Keratinocyte (primary cell): ENCODE measurements around the gene ZSWIM3. TPM values are rescaled to one million over a fixed set of nuclear protein-coding genes. Genes with fewer than 3 reads are reported as not detected.

Source experiments
- DNase-seq: peaks from one replicate; pipeline ENCODE4 v3.0.0-alpha.2; 2011; ENCODE audit warnings: low read depth, missing footprints, low spot score
- FAIRE-seq: peaks from 2 replicates; lab custom pipeline; 2011; peaks lifted over from hg19 to GRCh38; lab: Jason Lieb, UNC
- H2AFZ ChIP-seq: 2 replicates; pipeline ENCODE4 v1.6.0; 2012; ENCODE audit warnings: low read length, control low read depth, inconsistent platforms; ENCODE audit not compliant: control insufficient read depth
- H3K27ac ChIP-seq: 2 replicates; pipeline ENCODE4 v1.5.1; 2011; ENCODE audit warnings: low read length; ENCODE audit not compliant: control insufficient read depth, insufficient read depth
- H3K27me3 ChIP-seq: 3 replicates; pipeline ENCODE4 v1.6.0; 2011; ENCODE audit warnings: low read length; ENCODE audit not compliant: control insufficient read depth, insufficient read depth; ENCODE audit errors: extremely low read depth
- H3K36me3 ChIP-seq, 2 experiments: 2 replicates in 1 of 2; 3 replicates in 1 of 2; pipeline ENCODE4 v1.5.1; 2011; ENCODE audit warnings: low read length in 2 of 2, mild to moderate bottlenecking in 1 of 2; ENCODE audit not compliant: control insufficient read depth in 2 of 2, insufficient read depth in 2 of 2; ENCODE audit errors: extremely low read depth in 1 of 2
- H3K4me1 ChIP-seq: 3 replicates; pipeline ENCODE4 v1.5.1; 2011; ENCODE audit warnings: low read length; ENCODE audit not compliant: control insufficient read depth, insufficient read depth; ENCODE audit errors: extremely low read depth
- H3K4me2 ChIP-seq: 3 replicates; pipeline ENCODE4 v1.6.0; 2011; ENCODE audit warnings: low read depth, low read length; ENCODE audit not compliant: control insufficient read depth, insufficient read depth; ENCODE audit errors: extremely low read depth
- H3K4me3 ChIP-seq, 3 experiments: fragments of 200-600 bp in 1 of 3; sonication (generic) in 1 of 3; 2 replicates in 2 of 3; 3 replicates in 1 of 3; pipeline ENCODE4 v1.5.1; 2011 to 2016; ENCODE audit warnings: low read length in 3 of 3, mild to moderate bottlenecking in 3 of 3, control low read depth in 2 of 3, inconsistent platforms in 1 of 3, low read depth in 1 of 3, mixed read lengths in 1 of 3, mixed run types in 1 of 3, moderate library complexity in 1 of 3; ENCODE audit not compliant: control insufficient read depth in 2 of 3, insufficient read depth in 2 of 3; ENCODE audit errors: extremely low read depth in 1 of 3
- H3K79me2 ChIP-seq: 2 replicates; pipeline ENCODE4 v1.6.0; 2012; ENCODE audit warnings: low read length; ENCODE audit not compliant: control insufficient read depth, insufficient read depth
- H3K9ac ChIP-seq: 3 replicates; pipeline ENCODE4 v1.6.0; 2011; ENCODE audit warnings: low read length; ENCODE audit not compliant: control insufficient read depth, insufficient read depth; ENCODE audit errors: extremely low read depth
- H3K9me1 ChIP-seq: 3 replicates; pipeline ENCODE4 v1.6.0; 2011; ENCODE audit warnings: low read length; ENCODE audit not compliant: control insufficient read depth, insufficient read depth; ENCODE audit errors: extremely low read depth
- H3K9me3 ChIP-seq: 2 replicates; pipeline ENCODE4 v1.5.1; 2012; ENCODE audit warnings: low read depth, low read length; ENCODE audit not compliant: control insufficient read depth
- H4K20me1 ChIP-seq: 3 replicates; pipeline ENCODE4 v1.6.0; 2011; ENCODE audit warnings: low read length; ENCODE audit not compliant: control insufficient read depth, insufficient read depth; ENCODE audit errors: extremely low read depth
- EZH2 ChIP-seq: IDR thresholded peaks from one replicate; pipeline ENCODE4 v1.6.1; 2012; ENCODE audit warnings: inconsistent platforms, mild to moderate bottlenecking, low read length, moderate library complexity
- dilution Hi-C: fragments of 300-500 bp; cut with MboI; formaldehyde crosslinking; loops from one replicate; pipeline ENCODE4 v1.7.0; 2020; ENCODE audit warnings: low sequenced_read_pairs; ENCODE audit not compliant: extremely low pct_ligation_motif_present
- polyA plus RNA-seq, 5 experiments: library from polyadenylated mRNA; depleted of rRNA in 3 of 5; stranded (reverse) in 3 of 5; stranded (forward) in 1 of 5; unstranded in 1 of 5; fragments of >200 nt; gene quantifications; 1 replicate in 1 of 5; 2 replicates in 3 of 5; 3 replicates in 1 of 5; pipeline versions ENCODE4 v1.2.1 to v1.2.3, GENCODE V29; 2011 to 2012; ENCODE audit warnings: missing spikeins in 2 of 5, low read depth in 1 of 5, low replicate concordance in 1 of 5
- TF ChIP-seq, protein P1 (sequence below), 3 experiments: IDR thresholded peaks in 1 of 3; conservative IDR thresholded peaks in 1 of 3; optimal IDR thresholded peaks in 1 of 3; 2 replicates in 2 of 3; 3 replicates in 1 of 3; pipeline versions ENCODE3 to v1.5.1; 2011; ENCODE audit warnings: low read length in 3 of 3, mild to moderate bottlenecking in 3 of 3, moderate library complexity in 2 of 3, control low read depth in 1 of 3, inconsistent platforms in 1 of 3; ENCODE audit not compliant: insufficient read depth in 2 of 3; ENCODE audit errors: extremely low read depth in 1 of 3

Gene ZSWIM3
- polyA plus RNA-seq, 1 donor (not counting 4 experiments of a cell fraction or from before 2014, with no cell fraction given) = 2.0 TPM

DNA sequence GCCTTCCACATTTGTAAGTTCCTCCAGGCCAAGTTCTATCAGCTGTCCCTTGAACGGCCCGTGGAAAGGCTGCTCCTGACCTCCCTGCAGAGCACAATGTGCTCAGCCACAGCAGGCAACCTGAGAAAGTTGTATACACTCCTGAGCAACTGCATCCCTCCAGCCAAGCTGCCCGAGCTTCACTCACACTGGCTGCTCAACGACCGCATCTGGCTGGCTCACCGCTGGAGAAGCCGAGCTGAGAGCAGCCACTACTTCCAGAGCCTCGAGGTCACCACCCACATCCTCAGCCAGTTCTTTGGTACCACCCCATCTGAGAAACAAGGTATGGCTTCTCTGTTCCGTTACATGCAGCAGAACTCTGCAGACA is 25.7 kb downstream of the ZSWIM3 start:
- Histone ChIP-seq H4K20me1 (no peaks in the 10 kb centered on the region), H3K4me1 (peaks cover 10% of the 10 kb centered on the region), H3K36me3 (peaks cover 11 to 13% of the 10 kb centered on the region in 2 experiments), H3K27me3 (no peaks in the 10 kb centered on the region), H3K27ac (no peak overlapping the region), H3K9me1 (no peaks in the 10 kb centered on the region), H2AFZ (no peak overlapping the region), H3K4me2 (no peak overlapping the region), H3K9me3 (no peaks in the 10 kb centered on the region), H3K4me3 (no peak overlapping the region), H3K9ac (no peak overlapping the region), H3K79me2 (peaks cover 15% of the 10 kb centered on the region)
- no peak for FAIRE-seq
- TF ChIP-seq, protein P1, sequence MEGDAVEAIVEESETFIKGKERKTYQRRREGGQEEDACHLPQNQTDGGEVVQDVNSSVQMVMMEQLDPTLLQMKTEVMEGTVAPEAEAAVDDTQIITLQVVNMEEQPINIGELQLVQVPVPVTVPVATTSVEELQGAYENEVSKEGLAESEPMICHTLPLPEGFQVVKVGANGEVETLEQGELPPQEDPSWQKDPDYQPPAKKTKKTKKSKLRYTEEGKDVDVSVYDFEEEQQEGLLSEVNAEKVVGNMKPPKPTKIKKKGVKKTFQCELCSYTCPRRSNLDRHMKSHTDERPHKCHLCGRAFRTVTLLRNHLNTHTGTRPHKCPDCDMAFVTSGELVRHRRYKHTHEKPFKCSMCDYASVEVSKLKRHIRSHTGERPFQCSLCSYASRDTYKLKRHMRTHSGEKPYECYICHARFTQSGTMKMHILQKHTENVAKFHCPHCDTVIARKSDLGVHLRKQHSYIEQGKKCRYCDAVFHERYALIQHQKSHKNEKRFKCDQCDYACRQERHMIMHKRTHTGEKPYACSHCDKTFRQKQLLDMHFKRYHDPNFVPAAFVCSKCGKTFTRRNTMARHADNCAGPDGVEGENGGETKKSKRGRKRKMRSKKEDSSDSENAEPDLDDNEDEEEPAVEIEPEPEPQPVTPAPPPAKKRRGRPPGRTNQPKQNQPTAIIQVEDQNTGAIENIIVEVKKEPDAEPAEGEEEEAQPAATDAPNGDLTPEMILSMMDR (optimal IDR thresholded peaks at IDR 0.05 in 1 of 3, IDR thresholded peaks at IDR 0.05 in 1 of 3, conservative IDR thresholded peaks at IDR 0.05 in 1 of 3; ENCODE audit: extremely low read depth in 1 of 3, insufficient read depth in 2 of 3, low read length in 3 of 3) = no peak
- TF ChIP-seq EZH2 = no peak
- DNase-seq = no peak
- dilution Hi-C loops = no loop called here

DNA sequence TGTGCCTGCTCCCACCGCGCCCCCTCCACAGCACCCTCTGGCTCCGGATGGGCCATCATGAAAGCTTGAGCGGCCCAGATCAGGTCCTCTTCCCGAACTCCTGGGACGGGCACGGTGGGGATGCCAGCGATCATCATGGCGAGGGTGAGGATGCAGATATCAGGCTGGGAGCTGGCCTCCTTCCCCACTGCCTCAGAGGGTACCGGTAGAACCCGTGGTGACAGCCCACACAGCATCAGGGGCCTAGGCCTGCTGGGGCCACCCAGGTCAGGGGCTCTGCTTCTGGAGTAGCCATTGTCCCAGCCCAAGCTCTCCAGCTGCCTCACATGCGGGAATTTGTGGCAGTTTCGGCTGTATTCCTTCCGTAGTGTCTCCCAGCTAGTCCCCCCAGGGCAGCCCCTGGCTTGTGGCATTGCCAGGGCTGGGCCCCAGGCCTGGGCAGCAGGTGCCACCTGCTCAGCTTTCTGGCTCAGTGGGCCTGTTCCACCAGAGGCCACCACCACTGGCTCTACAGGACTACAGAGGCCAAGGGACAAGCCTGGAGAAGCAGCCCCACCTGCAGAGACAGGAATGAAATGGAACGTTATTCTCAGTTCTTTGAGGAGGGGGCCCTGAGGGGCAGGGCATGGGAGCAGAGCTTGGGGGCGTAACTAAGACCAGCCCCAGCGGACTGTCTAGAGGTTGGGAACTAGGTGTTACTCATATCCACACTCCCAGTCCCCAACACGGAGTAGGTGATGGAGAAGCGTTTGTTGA is 29.4 kb downstream of the ZSWIM3 start:
- H4K20me1 ChIP-seq = no peaks in the 10 kb centered on the region
- H3K4me1 ChIP-seq = peaks cover 20% of the 10 kb centered on the region
- no peaks in the 10 kb centered on the region for H3K9me3 ChIP-seq
- no peak overlapping the region for H3K4me3 ChIP-seq
- peaks cover 10% of the 10 kb centered on the region for H3K79me2 ChIP-seq
- H3K9ac ChIP-seq = no peak overlapping the region
- no peaks in the 10 kb centered on the region for H3K9me1 ChIP-seq
- no peak for TF ChIP-seq EZH2
- TF ChIP-seq, protein P1 (optimal IDR thresholded peaks at IDR 0.05 in 1 of 3, IDR thresholded peaks at IDR 0.05 in 1 of 3, conservative IDR thresholded peaks at IDR 0.05 in 1 of 3; ENCODE audit: extremely low read depth in 1 of 3, insufficient read depth in 2 of 3, low read length in 3 of 3) = no peak
- no peak overlapping the region for H3K4me2 ChIP-seq
- no peak overlapping the region for H3K27ac ChIP-seq
- no peak for FAIRE-seq
- no peak overlapping the region for H2AFZ ChIP-seq
- H3K36me3 ChIP-seq = peaks cover 11 to 13% of the 10 kb centered on the region in 2 experiments
- no peak for DNase-seq
- H3K27me3 ChIP-seq = no peaks in the 10 kb centered on the region
- dilution Hi-C loops = no loop called here
